ENCODE data around the gene HSP90AB1. TPM values are rescaled to one million over a fixed set of nuclear protein-coding genes. Genes with fewer than 3 reads are reported as not detected.
A peak's percentile ranks its signal among the peaks of the same experiment; 100 is the strongest.

HSP90AB1 gene
- 100 to 1,000 TPM; 405 to 695 TPM for total RNA-seq

GRCh38 chr6:44246663-44247337 is at the start of gene HSP90AB1:
Gene HSP90AB1, plus strand, starts transcription at chr6:44247101. Its CDS starts 1,529 bp downstream, at chr6:44248630.
- peaks cover 3 to 33% of the 10 kb centered on the region in 2 donors for H3K4me1 ChIP-seq (ENCODE audit: control insufficient read depth in 1 of 2, low read depth in 2 of 2)
- H3K4me3 ChIP-seq, result peak within 1 kb of the TSS; percentile 95
- H3K27me3 ChIP-seq (replicated peaks; ENCODE audit: insufficient read depth), result no peaks in the 10 kb centered on the region
- H3K36me3 ChIP-seq, result peaks cover 27% of the 10 kb centered on the region
- peak within 1 kb of the TSS; percentile 92 to 95 for H3K27ac ChIP-seq
- ATAC-seq (ENCODE audit: insufficient number of reproducible peaks, low FRiP score, low read depth) (peak; percentile 75), DNase-seq (ENCODE audit: low spot score) (peak; percentile 96)
- no peaks in the 10 kb centered on the region for H3K9me3 ChIP-seq
- TF ChIP-seq, protein P1, sequence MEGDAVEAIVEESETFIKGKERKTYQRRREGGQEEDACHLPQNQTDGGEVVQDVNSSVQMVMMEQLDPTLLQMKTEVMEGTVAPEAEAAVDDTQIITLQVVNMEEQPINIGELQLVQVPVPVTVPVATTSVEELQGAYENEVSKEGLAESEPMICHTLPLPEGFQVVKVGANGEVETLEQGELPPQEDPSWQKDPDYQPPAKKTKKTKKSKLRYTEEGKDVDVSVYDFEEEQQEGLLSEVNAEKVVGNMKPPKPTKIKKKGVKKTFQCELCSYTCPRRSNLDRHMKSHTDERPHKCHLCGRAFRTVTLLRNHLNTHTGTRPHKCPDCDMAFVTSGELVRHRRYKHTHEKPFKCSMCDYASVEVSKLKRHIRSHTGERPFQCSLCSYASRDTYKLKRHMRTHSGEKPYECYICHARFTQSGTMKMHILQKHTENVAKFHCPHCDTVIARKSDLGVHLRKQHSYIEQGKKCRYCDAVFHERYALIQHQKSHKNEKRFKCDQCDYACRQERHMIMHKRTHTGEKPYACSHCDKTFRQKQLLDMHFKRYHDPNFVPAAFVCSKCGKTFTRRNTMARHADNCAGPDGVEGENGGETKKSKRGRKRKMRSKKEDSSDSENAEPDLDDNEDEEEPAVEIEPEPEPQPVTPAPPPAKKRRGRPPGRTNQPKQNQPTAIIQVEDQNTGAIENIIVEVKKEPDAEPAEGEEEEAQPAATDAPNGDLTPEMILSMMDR (IDR thresholded peaks at IDR 0.05), result no peak

- ATAC-seq (ENCODE audit: insufficient number of reproducible peaks, low FRiP score, low read depth) (no peak), DNase-seq (ENCODE audit: low spot score) (no peak)
- Histone ChIP-seq H3K27me3 (replicated peaks; ENCODE audit: insufficient read depth) (no peaks in the 10 kb centered on the region), H3K27ac (no peak overlapping the region), H3K36me3 (no peaks in the 10 kb centered on the region), H3K4me1 (ENCODE audit: control insufficient read depth in 1 of 2, low read depth in 2 of 2) (peaks cover 8 to 11% of the 10 kb centered on the region in 2 donors), H3K4me3 (no peak overlapping the region), H3K9me3 (no peaks in the 10 kb centered on the region)
- TF ChIP-seq, protein P1 (IDR thresholded peaks at IDR 0.05), result no peak
Observed at GRCh38 chr6:44198684-44199083, 48.2 kb upstream of the HSP90AB1 start.

- Histone ChIP-seq H3K27me3 (replicated peaks; ENCODE audit: insufficient read depth) (no peaks in the 10 kb centered on the region), H3K36me3 (no peaks in the 10 kb centered on the region), H3K27ac (peak overlapping the region in 1 of 2 donors; percentile 74), H3K9me3 (no peaks in the 10 kb centered on the region), H3K4me3 (no peak overlapping the region), H3K4me1 (ENCODE audit: control insufficient read depth in 1 of 2, low read depth in 2 of 2) (peaks cover 8 to 11% of the 10 kb centered on the region in 2 donors)
- TF ChIP-seq, protein P1 (IDR thresholded peaks at IDR 0.05), result no peak
- ATAC-seq (ENCODE audit: insufficient number of reproducible peaks, low FRiP score, low read depth) (no peak), DNase-seq (ENCODE audit: low spot score) (no peak)
Observed at GRCh38 chr6:44199883-44200282, 47.0 kb upstream of the HSP90AB1 start.

GRCh38 chr6:44201200-44201599 is 45.7 kb upstream of the HSP90AB1 start:
- H3K27ac ChIP-seq, result no peak overlapping the region
- H3K4me1 ChIP-seq (ENCODE audit: control insufficient read depth in 1 of 2, low read depth in 2 of 2), result peaks cover 8 to 11% of the 10 kb centered on the region in 2 donors
- no peak overlapping the region for H3K4me3 ChIP-seq
- no peaks in the 10 kb centered on the region for H3K36me3 ChIP-seq
- ATAC-seq (ENCODE audit: insufficient number of reproducible peaks, low FRiP score, low read depth) (no peak), DNase-seq (ENCODE audit: low spot score) (no peak)
- H3K27me3 ChIP-seq (replicated peaks; ENCODE audit: insufficient read depth), result no peaks in the 10 kb centered on the region
- TF ChIP-seq, protein P1 (IDR thresholded peaks at IDR 0.05), result no peak
- H3K9me3 ChIP-seq, result no peaks in the 10 kb centered on the region

DNA sequence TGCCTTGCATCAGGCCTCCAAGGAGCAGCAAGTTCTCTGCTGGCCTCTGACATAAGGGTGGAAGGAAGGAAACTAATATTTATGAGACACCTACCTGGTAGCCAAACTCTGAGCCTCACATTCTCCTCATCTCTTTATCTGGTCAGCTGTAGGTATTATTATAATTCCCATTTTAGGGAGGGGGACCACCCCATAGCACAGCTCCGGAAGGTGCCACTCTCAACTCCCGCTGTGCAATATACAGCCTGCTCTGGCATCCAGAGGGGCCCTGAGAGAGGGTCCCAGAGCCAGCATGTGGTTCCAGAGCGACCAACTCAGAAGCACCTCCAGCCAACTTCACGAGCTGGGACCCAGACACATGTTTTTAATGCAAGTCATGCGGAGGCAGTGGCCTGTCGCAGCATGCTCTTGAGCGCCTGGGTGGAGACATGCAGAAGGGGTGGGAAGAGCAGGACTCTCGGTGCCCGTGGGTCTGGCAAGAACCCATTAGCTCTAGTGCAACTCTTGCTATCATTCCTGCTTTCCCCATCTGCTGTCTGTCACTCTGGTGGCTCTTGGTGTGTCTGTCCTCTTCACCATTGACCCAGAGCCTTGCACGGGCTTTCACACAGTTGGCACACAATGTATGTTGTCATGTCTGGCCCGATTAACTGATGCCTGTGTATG is 45.1 kb upstream of the HSP90AB1 start:
- no peaks in the 10 kb centered on the region for H3K27me3 ChIP-seq (replicated peaks; ENCODE audit: insufficient read depth)
- H3K4me1 ChIP-seq (ENCODE audit: control insufficient read depth in 1 of 2, low read depth in 2 of 2), result peaks cover 8 to 11% of the 10 kb centered on the region in 2 donors
- no peak overlapping the region for H3K27ac ChIP-seq
- ATAC-seq (ENCODE audit: insufficient number of reproducible peaks, low FRiP score, low read depth) (no peak), DNase-seq (ENCODE audit: low spot score) (no peak)
- no peak overlapping the region for H3K4me3 ChIP-seq
- H3K36me3 ChIP-seq, result no peaks in the 10 kb centered on the region
- TF ChIP-seq, protein P1 (IDR thresholded peaks at IDR 0.05), result no peak
- H3K9me3 ChIP-seq, result no peaks in the 10 kb centered on the region

Data from thoracic aorta (tissue), 2 donors.